Uterus (tissue), 4 donors: Measurements from ENCODE around the gene RSBN1L. TPM values are rescaled to one million over a fixed set of nuclear protein-coding genes. Genes with fewer than 3 reads are reported as not detected.
"Not testable (repeated sequence)": the region's sequence is repeated elsewhere in the genome, so short reads cannot be mapped to it uniquely, and the experiment has no call there.

Source experiments
- DNase-seq, 2 donors: peaks; one replicate each; pipeline ENCODE4 v3.0.0-alpha.2; 2019 to 2020
- H3K27ac ChIP-seq, 2 donors: fragments of 200-600 bp; sonication (generic); 1 replicate in 1 of 2; 2 replicates in 1 of 2; pipeline ENCODE4 v1.5.1; 2016 to 2018
- H3K27me3 ChIP-seq, 2 donors: fragments of 200-600 bp; sonication (generic); one replicate each; pipeline ENCODE4 v1.5.1; 2018 to 2019; ENCODE audit warnings: control low read depth in 1 of 2
- H3K36me3 ChIP-seq, 2 donors: fragments of 200-600 bp; sonication (generic); one replicate each; pipeline ENCODE4 v1.5.1; 2019; ENCODE audit warnings: control low read depth in 1 of 2
- H3K4me1 ChIP-seq, 2 donors: fragments of 200-600 bp; sonication (generic); one replicate each; pipeline ENCODE4 v1.5.1; 2018 to 2019; ENCODE audit warnings: control low read depth in 1 of 2
- H3K4me3 ChIP-seq, 2 donors: fragments of 200-600 bp; sonication (generic); 1 replicate in 1 of 2; 2 replicates in 1 of 2; pipeline ENCODE4 v1.5.1; 2018 to 2019; ENCODE audit warnings: mild to moderate bottlenecking in 1 of 2
- H3K9me3 ChIP-seq, 2 donors: fragments of 200-600 bp; sonication (generic); one replicate each; pipeline ENCODE4 v1.5.1; 2019; ENCODE audit warnings: control low read depth in 1 of 2
- CTCF ChIP-seq, 4 experiments: fragments of 200-600 bp in 2 of 4; fragments of 450-650 bp in 2 of 4; sonication (generic) in 2 of 4; IDR thresholded peaks; one replicate each; pipeline ENCODE4 v1.5.1; 2016 to 2019; ENCODE audit warnings: antibody characterized with exemption in 4 of 4, mild to moderate bottlenecking in 2 of 4, moderate library complexity in 1 of 4
- POLR2A ChIP-seq, 2 donors: fragments of 450-650 bp; IDR thresholded peaks; one replicate each; pipeline ENCODE4 v1.6.1; 2016; ENCODE audit warnings: antibody characterized with exemption in 2 of 2, mild to moderate bottlenecking in 1 of 2, moderate library complexity in 1 of 2
- intact Hi-C: fragments of 100-400 bp; cut with DNase I; formaldehyde crosslinking; loops from one replicate; pipeline ENCODE4 v1.15.1; 2023; ENCODE audit warnings: low total_unique reads
- total RNA-seq, 4 donors: library from RNA; depleted of rRNA in 3 of 4; stranded (reverse); fragments of >200 nt in 3 of 4; gene quantifications; one replicate each; pipeline versions ENCODE4 v1.1.0 to v1.2.4, GENCODE V29; 2014 to 2023
- donor health status: DM: yes; HTN: yes; CAD: no.

The RSBN1L gene
- total RNA-seq, 4 donors from 2014 or later = 25.1 to 55.7 (median 42.5) TPM

- Histone ChIP-seq H3K4me1 (no peaks in the 10 kb centered on the region), H3K27ac (no peak overlapping the region)
- intact Hi-C loops = no loop called here
Observed at GRCh38 chr7:77702968-77703472, 6.8 kb downstream of the RSBN1L start.

GRCh38 chr7:77703669-77704068, 7.4 kb downstream of the RSBN1L start:
- H3K4me1 ChIP-seq, H3K27me3 ChIP-seq, H3K36me3 ChIP-seq, H3K27ac ChIP-seq, DNase-seq, H3K4me3 ChIP-seq, intact Hi-C loops, H3K9me3 ChIP-seq: not testable (repeated sequence)

More at GRCh38 chr7:77702968-77703472, 6.8 kb downstream of the RSBN1L start:
- TF ChIP-seq POLR2A (IDR thresholded peaks at IDR 0.05) (no peak), CTCF (IDR thresholded peaks at IDR 0.05) (no peak)
- Histone ChIP-seq H3K27me3 (no peaks in the 10 kb centered on the region), H3K36me3 (no peaks in the 10 kb centered on the region), H3K9me3 (no peaks in the 10 kb centered on the region), H3K4me3 (no peak overlapping the region)
- DNase-seq = no peak

GRCh38 chr7:77707504-77707992, 11.3 kb downstream of the RSBN1L start:
- Histone ChIP-seq H3K4me3 (no peak overlapping the region), H3K27me3 (no peaks in the 10 kb centered on the region), H3K27ac (no peak overlapping the region), H3K36me3 (no peaks in the 10 kb centered on the region), H3K4me1 (no peaks in the 10 kb centered on the region), H3K9me3 (no peaks in the 10 kb centered on the region)
- TF ChIP-seq CTCF (IDR thresholded peaks at IDR 0.05) (no peak), POLR2A (IDR thresholded peaks at IDR 0.05) (no peak)
- intact Hi-C loops = no loop called here
- no peak for DNase-seq

- H3K36me3 ChIP-seq = no peaks in the 10 kb centered on the region
- no peaks in the 10 kb centered on the region for H3K9me3 ChIP-seq
- intact Hi-C loops = no loop called here
- TF ChIP-seq CTCF (IDR thresholded peaks at IDR 0.05) (no peak), POLR2A (IDR thresholded peaks at IDR 0.05) (no peak)
- no peak overlapping the region for H3K27ac ChIP-seq
- DNase-seq = no peak
- no peaks in the 10 kb centered on the region for H3K4me1 ChIP-seq
- H3K27me3 ChIP-seq = no peaks in the 10 kb centered on the region
- H3K4me3 ChIP-seq = no peak overlapping the region
Observed at GRCh38 chr7:77710067-77710466, 13.8 kb downstream of the RSBN1L start.

GRCh38 chr7:77710861-77711260, 14.6 kb downstream of the RSBN1L start:
- no peaks in the 10 kb centered on the region for H3K36me3 ChIP-seq
- no peak overlapping the region for H3K27ac ChIP-seq
- intact Hi-C loops = no loop called here
- no peaks in the 10 kb centered on the region for H3K9me3 ChIP-seq
- TF ChIP-seq CTCF (IDR thresholded peaks at IDR 0.05) = no peak
- TF ChIP-seq POLR2A (IDR thresholded peaks at IDR 0.05) = no peak
- no peaks in the 10 kb centered on the region for H3K4me1 ChIP-seq
- no peak for DNase-seq
- no peaks in the 10 kb centered on the region for H3K27me3 ChIP-seq
- H3K4me3 ChIP-seq = no peak overlapping the region

GRCh38 chr7:77714195-77714594, 17.9 kb downstream of the RSBN1L start:
- Histone ChIP-seq H3K4me3 (no peak overlapping the region), H3K27me3 (no peaks in the 10 kb centered on the region), H3K27ac (no peak overlapping the region), H3K36me3 (no peaks in the 10 kb centered on the region), H3K9me3 (no peaks in the 10 kb centered on the region), H3K4me1 (no peaks in the 10 kb centered on the region)
- intact Hi-C loops = no loop called here
- no peak for DNase-seq
- TF ChIP-seq CTCF (IDR thresholded peaks at IDR 0.05) = no peak
- TF ChIP-seq POLR2A (IDR thresholded peaks at IDR 0.05) = no peak

- H3K27ac ChIP-seq, H3K27me3 ChIP-seq, intact Hi-C loops, H3K4me3 ChIP-seq, H3K4me1 ChIP-seq, DNase-seq, H3K36me3 ChIP-seq, H3K9me3 ChIP-seq: not testable (repeated sequence)
Observed at GRCh38 chr7:77714931-77715330, 18.7 kb downstream of the RSBN1L start.
